ENCODE results near the gene FASN.

- TF ChIP-seq CTCF (conservative IDR thresholded peaks at IDR 0.05; ENCODE audit: low read length) (no peak), EZH2phosphoT487 (IDR thresholded peaks at IDR 0.05; ENCODE audit: borderline replicate concordance, low read depth, low read length) (no peak)
Measured at GRCh38 chr17:82052638-82053059, 45.4 kb downstream of the FASN start.
